Type B pancreatic cell (in vitro differentiated cells): ENCODE data around the gene HYCC1. TPM values are rescaled to one million over a fixed set of nuclear protein-coding genes. Genes with fewer than 3 reads are reported as not detected.

Experiments
- DNase-seq: peaks from one replicate; pipeline ENCODE4 v3.0.0; 2021; ENCODE audit warnings: mixed read lengths; ENCODE audit not compliant: unreplicated experiment; ENCODE audit errors: extremely low spot score
- H3K27ac Mint-ChIP-seq: 2 replicates; pipeline ENCODE4 v1.8.0; 2021; ENCODE audit warnings: mild to moderate bottlenecking, mixed read lengths
- H3K27me3 Mint-ChIP-seq: 2 replicates; pipeline ENCODE4 v1.8.0; 2021; ENCODE audit warnings: mixed read lengths
- H3K36me3 Mint-ChIP-seq: 2 replicates; pipeline ENCODE4 v1.8.0; 2021; ENCODE audit warnings: mixed read lengths
- H3K4me1 Mint-ChIP-seq: one replicate; pipeline ENCODE4 v1.8.0; 2021; ENCODE audit warnings: mixed read lengths; ENCODE audit not compliant: unreplicated experiment
- H3K4me3 Mint-ChIP-seq: 2 replicates; pipeline ENCODE4 v1.8.0; 2021; ENCODE audit warnings: mild to moderate bottlenecking, mixed read lengths
- H3K9me3 Mint-ChIP-seq: 2 replicates; pipeline ENCODE4 v1.8.0; 2021; ENCODE audit warnings: mixed read lengths
- CTCF ChIP-seq: fragments of 200-600 bp; sonication (generic); conservative IDR thresholded peaks from 2 replicates; pipeline ENCODE4 v1.5.0; 2021; ENCODE audit warnings: antibody characterized with exemption, mild to moderate bottlenecking
- total RNA-seq: library from RNA; stranded (reverse); gene quantifications from 2 replicates; pipeline ENCODE4 v1.2.1, GENCODE V29; 2021; ENCODE audit warnings: low replicate concordance

The HYCC1 gene
- total RNA-seq, 1 donor from 2014 or later: 26.7 TPM

GRCh38 chr7:23012186-23012585 is 1.7 kb downstream of the HYCC1 start:
- TF ChIP-seq CTCF: no peak

GRCh38 chr7:23011222-23011924 is 2.6 kb downstream of the HYCC1 start:
- Mint-ChIP-seq H3K4me1 (peaks cover 5% of the 10 kb centered on the region), H3K27ac (no peak overlapping the region), H3K36me3 (no peaks in the 10 kb centered on the region), H3K4me3 (no peak overlapping the region), H3K9me3 (no peaks in the 10 kb centered on the region), H3K27me3 (peaks cover 3% of the 10 kb centered on the region)
- no peak for DNase-seq
- TF ChIP-seq CTCF: no peak

More at GRCh38 chr7:23012186-23012585, 1.7 kb downstream of the HYCC1 start:
- H3K27ac Mint-ChIP-seq: no peak overlapping the region
- H3K4me1 Mint-ChIP-seq: peaks cover 5% of the 10 kb centered on the region
- H3K36me3 Mint-ChIP-seq: no peaks in the 10 kb centered on the region
- H3K9me3 Mint-ChIP-seq: no peaks in the 10 kb centered on the region
- no peak overlapping the region for H3K4me3 Mint-ChIP-seq
- peaks cover 3% of the 10 kb centered on the region for H3K27me3 Mint-ChIP-seq
- no peak for DNase-seq

- no peaks in the 10 kb centered on the region for H3K9me3 Mint-ChIP-seq
- H3K27ac Mint-ChIP-seq: no peak overlapping the region
- no peak for TF ChIP-seq CTCF
- H3K36me3 Mint-ChIP-seq: no peaks in the 10 kb centered on the region
- H3K4me1 Mint-ChIP-seq: peaks cover 4% of the 10 kb centered on the region
- H3K4me3 Mint-ChIP-seq: no peak overlapping the region
- DNase-seq: no peak
- H3K27me3 Mint-ChIP-seq: peaks cover 3% of the 10 kb centered on the region
These were observed 4.6 kb downstream of the HYCC1 start for GRCh38 chr7:23009303-23009702.

- no peak overlapping the region for H3K4me3 Mint-ChIP-seq
- no peaks in the 10 kb centered on the region for H3K9me3 Mint-ChIP-seq
- no peak for TF ChIP-seq CTCF
- H3K27ac Mint-ChIP-seq: no peak overlapping the region
- no peaks in the 10 kb centered on the region for H3K36me3 Mint-ChIP-seq
- no peak for DNase-seq
- no peaks in the 10 kb centered on the region for H3K4me1 Mint-ChIP-seq
- no peaks in the 10 kb centered on the region for H3K27me3 Mint-ChIP-seq
These were observed 9.7 kb downstream of the HYCC1 start for GRCh38 chr7:23004247-23004520.

GRCh38 chr7:23003505-23004246 is 10.3 kb downstream of the HYCC1 start:
- no peaks in the 10 kb centered on the region for H3K9me3 Mint-ChIP-seq
- no peaks in the 10 kb centered on the region for H3K27me3 Mint-ChIP-seq
- no peak for DNase-seq
- no peaks in the 10 kb centered on the region for H3K4me1 Mint-ChIP-seq
- H3K36me3 Mint-ChIP-seq: no peaks in the 10 kb centered on the region
- no peak overlapping the region for H3K4me3 Mint-ChIP-seq
- H3K27ac Mint-ChIP-seq: no peak overlapping the region
- TF ChIP-seq CTCF: no peak
